ENCODE results near the gene KNSTRN. TPM values are rescaled to one million over a fixed set of nuclear protein-coding genes. Genes with fewer than 3 reads are reported as not detected.

The KNSTRN gene
- total RNA-seq, 1 donor from 2014 or later = 152 TPM

DNA sequence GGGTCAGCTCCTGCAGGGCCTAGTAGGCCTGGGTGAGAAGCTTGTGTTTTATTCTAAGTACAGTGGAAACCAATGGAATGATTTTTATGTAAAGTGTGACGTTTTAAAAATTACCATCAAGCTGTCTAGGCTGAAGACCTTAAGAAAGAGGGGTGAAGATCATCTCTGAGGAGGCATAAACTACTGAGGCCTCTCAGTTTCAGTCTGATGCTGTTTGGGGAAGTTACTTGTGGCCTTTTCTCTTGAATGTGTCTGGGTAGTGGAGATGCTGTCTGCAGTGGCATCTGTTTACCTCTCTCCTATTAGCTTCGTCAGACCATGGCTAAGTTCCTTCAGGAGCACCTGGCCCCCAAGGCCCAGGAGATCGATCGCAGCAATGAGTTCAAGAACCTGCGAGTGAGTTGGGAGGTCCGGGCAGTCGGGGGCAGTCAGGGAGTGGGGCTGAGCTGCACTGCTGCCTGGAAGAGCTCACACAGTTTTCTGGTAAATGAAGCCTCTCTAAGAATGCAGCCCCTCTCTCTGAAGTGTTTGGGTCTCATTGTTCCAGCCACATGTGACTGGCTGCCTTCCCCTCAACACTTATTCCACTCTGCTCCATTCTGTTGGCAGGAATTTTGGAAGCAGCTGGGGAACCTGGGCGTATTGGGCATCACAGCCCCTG lies 24.9 kb downstream of the KNSTRN start:
- Histone ChIP-seq H3K9ac (no peak overlapping the region), H3F3A (ENCODE audit: low read depth) (peaks cover 5% of the 10 kb centered on the region), H3K27me3 (no peaks in the 10 kb centered on the region), H3K36me3 (no peaks in the 10 kb centered on the region), H4K20me1 (ENCODE audit: low read depth) (peaks cover 11% of the 10 kb centered on the region), H3K4me1 (peaks cover 16% of the 10 kb centered on the region), H2AFZ (replicated peaks) (no peak overlapping the region), H3K4me3 (peak overlapping the region; percentile 74), H3K9me3 (ENCODE audit: low read depth) (no peaks in the 10 kb centered on the region), H3K79me2 (ENCODE audit: low read depth) (peaks cover 20% of the 10 kb centered on the region), H3K4me2 (peak overlapping the region; percentile 81), H3K27ac (no peak overlapping the region)
- DNase-seq (ENCODE audit: low spot score) = no peak
- TF ChIP-seq, protein P1, sequence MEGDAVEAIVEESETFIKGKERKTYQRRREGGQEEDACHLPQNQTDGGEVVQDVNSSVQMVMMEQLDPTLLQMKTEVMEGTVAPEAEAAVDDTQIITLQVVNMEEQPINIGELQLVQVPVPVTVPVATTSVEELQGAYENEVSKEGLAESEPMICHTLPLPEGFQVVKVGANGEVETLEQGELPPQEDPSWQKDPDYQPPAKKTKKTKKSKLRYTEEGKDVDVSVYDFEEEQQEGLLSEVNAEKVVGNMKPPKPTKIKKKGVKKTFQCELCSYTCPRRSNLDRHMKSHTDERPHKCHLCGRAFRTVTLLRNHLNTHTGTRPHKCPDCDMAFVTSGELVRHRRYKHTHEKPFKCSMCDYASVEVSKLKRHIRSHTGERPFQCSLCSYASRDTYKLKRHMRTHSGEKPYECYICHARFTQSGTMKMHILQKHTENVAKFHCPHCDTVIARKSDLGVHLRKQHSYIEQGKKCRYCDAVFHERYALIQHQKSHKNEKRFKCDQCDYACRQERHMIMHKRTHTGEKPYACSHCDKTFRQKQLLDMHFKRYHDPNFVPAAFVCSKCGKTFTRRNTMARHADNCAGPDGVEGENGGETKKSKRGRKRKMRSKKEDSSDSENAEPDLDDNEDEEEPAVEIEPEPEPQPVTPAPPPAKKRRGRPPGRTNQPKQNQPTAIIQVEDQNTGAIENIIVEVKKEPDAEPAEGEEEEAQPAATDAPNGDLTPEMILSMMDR (IDR thresholded peaks at IDR 0.05) = no peak
- TF ChIP-seq EZH2phosphoT487 (IDR thresholded peaks at IDR 0.05) = no peak
- H3K4me1 Mint-ChIP-seq = peaks cover 25% of the 10 kb centered on the region
- H3K27ac Mint-ChIP-seq = no peak overlapping the region
- H3K4me3 Mint-ChIP-seq = peak overlapping the region; percentile 74
- H3K36me3 Mint-ChIP-seq = peaks cover 25% of the 10 kb centered on the region
- no peaks in the 10 kb centered on the region for H3K9me3 Mint-ChIP-seq
- H3K27me3 Mint-ChIP-seq (ENCODE audit: insufficient read depth, low read depth) = no peaks in the 10 kb centered on the region

- Histone ChIP-seq H3K9me3 (ENCODE audit: low read depth) (no peaks in the 10 kb centered on the region), H3K36me3 (no peaks in the 10 kb centered on the region), H3K27ac (no peak overlapping the region), H2AFZ (replicated peaks) (no peak overlapping the region), H3K4me3 (no peak overlapping the region), H3K27me3 (no peaks in the 10 kb centered on the region), H3K9ac (no peak overlapping the region), H3K4me1 (peaks cover 16% of the 10 kb centered on the region), H3K79me2 (ENCODE audit: low read depth) (peaks cover 20% of the 10 kb centered on the region), H3K4me2 (no peak overlapping the region), H3F3A (ENCODE audit: low read depth) (peaks cover 5% of the 10 kb centered on the region), H4K20me1 (ENCODE audit: low read depth) (peaks cover 11% of the 10 kb centered on the region)
- no peak for TF ChIP-seq EZH2 (IDR thresholded peaks at IDR 0.05)
- TF ChIP-seq, protein P1 (IDR thresholded peaks at IDR 0.05) = no peak
- TF ChIP-seq EZH2phosphoT487 (IDR thresholded peaks at IDR 0.05) = no peak
- Mint-ChIP-seq H3K27ac (no peak overlapping the region), H3K4me1 (peaks cover 25% of the 10 kb centered on the region), H3K27me3 (ENCODE audit: insufficient read depth, low read depth) (no peaks in the 10 kb centered on the region), H3K36me3 (peaks cover 33% of the 10 kb centered on the region), H3K9me3 (no peaks in the 10 kb centered on the region), H3K4me3 (no peak overlapping the region)
- DNase-seq (ENCODE audit: low spot score) = no peak
Observed at GRCh38 chr15:40409366-40409765, 26.8 kb downstream of the KNSTRN start.

DNA sequence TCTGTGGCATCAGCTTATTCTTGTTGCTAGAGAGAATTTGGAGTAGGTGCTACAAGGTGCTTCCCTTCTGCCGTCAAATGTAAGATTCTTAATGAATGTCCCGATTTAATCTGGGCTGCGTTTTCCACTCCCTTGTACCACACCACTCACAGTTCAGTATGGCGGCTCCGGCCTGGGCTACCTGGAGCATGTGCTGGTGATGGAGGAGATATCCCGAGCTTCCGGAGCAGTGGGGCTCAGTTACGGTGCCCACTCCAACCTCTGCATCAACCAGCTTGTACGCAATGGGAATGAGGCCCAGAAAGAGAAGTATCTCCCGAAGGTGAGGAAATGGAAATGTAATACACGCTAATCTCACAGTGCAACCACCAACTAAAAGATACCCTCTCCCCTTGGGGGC lies 28.0 kb downstream of the KNSTRN start:
- H3K4me3 Mint-ChIP-seq = no peak overlapping the region
- Histone ChIP-seq H3K9ac (no peak overlapping the region), H3K4me2 (no peak overlapping the region), H3K4me1 (peaks cover 16% of the 10 kb centered on the region), H3F3A (ENCODE audit: low read depth) (peaks cover 5% of the 10 kb centered on the region), H3K27me3 (no peaks in the 10 kb centered on the region), H3K36me3 (no peaks in the 10 kb centered on the region), H3K4me3 (no peak overlapping the region), H3K79me2 (ENCODE audit: low read depth) (peaks cover 20% of the 10 kb centered on the region), H3K9me3 (ENCODE audit: low read depth) (no peaks in the 10 kb centered on the region), H3K27ac (no peak overlapping the region), H2AFZ (replicated peaks) (no peak overlapping the region), H4K20me1 (ENCODE audit: low read depth) (peaks cover 11% of the 10 kb centered on the region)
- no peak for TF ChIP-seq EZH2phosphoT487 (IDR thresholded peaks at IDR 0.05)
- TF ChIP-seq, protein P1 (IDR thresholded peaks at IDR 0.05) = no peak
- TF ChIP-seq EZH2 (IDR thresholded peaks at IDR 0.05) = no peak
- H3K4me1 Mint-ChIP-seq = peaks cover 15% of the 10 kb centered on the region
- H3K27me3 Mint-ChIP-seq (ENCODE audit: insufficient read depth, low read depth) = peaks cover 2% of the 10 kb centered on the region
- peaks cover 38% of the 10 kb centered on the region for H3K36me3 Mint-ChIP-seq
- no peaks in the 10 kb centered on the region for H3K9me3 Mint-ChIP-seq
- no peak overlapping the region for H3K27ac Mint-ChIP-seq
- DNase-seq (ENCODE audit: low spot score) = no peak
